HG03565 (cell line): ENCODE measurements around the gene RSKR.
"Not testable (repeated sequence)": the region's sequence is repeated elsewhere in the genome, so short reads cannot be mapped to it uniquely, and the experiment has no call there.

ENCODE experiments used
- ATAC-seq: cut with Tn5 transposase; IDR thresholded peaks from one replicate; pipeline ENCODE4 v1.9.1; 2021; ENCODE audit warnings: mild to moderate bottlenecking, moderate library complexity; ENCODE audit not compliant: unreplicated experiment

RSKR gene, protein sequence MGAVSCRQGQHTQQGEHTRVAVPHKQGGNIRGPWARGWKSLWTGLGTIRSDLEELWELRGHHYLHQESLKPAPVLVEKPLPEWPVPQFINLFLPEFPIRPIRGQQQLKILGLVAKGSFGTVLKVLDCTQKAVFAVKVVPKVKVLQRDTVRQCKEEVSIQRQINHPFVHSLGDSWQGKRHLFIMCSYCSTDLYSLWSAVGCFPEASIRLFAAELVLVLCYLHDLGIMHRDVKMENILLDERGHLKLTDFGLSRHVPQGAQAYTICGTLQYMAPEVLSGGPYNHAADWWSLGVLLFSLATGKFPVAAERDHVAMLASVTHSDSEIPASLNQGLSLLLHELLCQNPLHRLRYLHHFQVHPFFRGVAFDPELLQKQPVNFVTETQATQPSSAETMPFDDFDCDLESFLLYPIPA

DNA sequence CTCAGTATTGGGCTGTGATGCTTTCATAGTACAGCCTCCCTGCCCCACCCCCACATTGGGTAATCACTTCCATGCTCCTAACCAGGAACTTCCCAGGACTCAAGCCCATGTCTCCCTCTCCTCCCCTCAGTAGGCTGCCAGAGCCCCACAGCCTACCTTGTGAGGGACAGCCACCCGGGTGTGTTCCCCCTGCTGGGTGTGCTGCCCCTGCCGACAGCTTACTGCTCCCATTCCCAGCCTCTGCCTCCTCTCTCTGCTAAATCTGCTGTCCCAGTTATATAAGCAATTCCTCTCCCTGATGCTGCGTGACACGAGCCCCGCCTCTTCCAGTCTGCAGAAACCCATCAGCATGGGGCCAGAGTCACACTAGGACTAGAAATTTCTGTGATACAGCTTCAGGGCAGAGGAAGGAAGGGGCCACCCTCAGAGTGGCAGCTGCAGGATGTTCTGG lies at the start of gene RSKR:
Gene RSKR (minus strand): TSS at position 255 of the 451 bp plus-strand sequence. CDS start 24 bp downstream, at position 231.
- no peak for ATAC-seq

DNA sequence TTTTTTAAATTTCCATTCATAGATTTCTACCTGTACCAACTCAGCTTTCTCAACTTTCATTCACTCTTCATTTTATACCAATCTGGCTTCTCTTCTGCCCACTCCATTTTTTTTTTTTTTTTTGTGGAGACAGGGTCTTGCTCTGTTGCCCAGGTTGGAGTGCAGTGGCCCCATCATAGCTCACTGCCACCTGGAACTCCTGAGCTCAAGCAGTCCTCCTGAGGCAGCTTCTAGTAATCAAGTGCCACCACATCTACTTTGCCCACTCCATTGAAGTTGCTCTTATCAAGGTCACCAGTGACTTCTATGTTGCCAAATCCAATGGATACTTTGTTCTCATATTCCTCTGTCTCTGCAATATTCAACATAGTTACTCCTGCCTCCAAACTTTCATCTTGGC lies 49.7 kb upstream of the RSKR start:
- no peak for ATAC-seq

DNA sequence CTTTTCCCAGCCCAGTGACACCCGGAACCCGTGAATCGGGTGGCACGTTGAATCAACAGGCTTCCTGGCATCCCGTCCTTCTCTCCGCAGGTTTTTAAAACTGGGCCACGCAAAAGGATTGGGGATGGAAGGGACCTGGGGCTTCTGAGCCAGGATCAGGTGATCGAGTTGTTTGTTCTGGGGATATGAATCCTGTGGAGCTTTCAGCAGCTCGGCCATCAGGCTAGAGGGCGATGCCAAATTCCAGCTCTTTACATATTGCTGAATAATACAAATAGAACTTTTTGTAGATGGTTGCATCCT lies 48.5 kb upstream of the RSKR start:
- no peak for ATAC-seq

DNA sequence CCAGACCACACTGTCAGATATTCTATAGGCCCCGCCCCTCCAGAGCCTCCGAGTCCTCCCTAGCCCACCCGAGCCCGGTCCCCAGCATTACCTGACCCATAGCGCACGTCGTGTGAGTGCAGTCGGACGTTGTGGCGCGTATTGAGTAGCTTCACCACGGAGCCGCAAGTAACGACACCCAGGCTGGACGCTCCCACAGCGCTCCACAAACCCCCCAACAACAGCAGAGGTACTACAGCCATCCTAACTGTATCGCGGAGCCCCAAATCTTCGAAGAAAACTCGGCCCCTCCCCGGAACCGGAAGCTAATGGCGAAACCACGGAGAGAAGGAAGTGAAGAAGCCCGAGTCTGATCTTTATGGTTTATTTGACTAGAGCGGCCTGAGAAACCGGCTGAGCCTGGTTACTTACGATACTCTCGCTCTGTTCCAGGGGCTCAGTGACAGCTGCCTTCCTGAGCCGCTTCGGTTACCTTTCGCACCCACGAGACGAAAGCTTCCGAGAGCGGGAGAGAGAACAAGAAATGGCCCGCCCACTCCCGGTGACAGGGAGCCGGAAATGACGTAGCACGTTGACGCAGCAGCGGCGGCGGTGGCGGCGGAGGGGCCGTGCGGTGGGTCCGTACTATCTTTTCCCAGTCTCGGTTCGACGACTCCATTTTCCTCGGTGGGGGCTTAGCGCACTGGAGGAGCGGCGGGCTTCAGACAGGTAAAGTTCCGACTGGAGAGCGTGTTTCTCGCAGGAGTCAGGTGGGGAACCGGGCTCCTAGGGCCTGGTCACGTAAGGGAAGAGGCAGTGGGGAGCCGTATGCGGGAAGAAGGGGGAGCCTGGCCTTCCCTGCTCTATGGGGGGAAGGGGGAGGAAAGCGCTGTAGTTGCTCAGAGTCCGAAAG lies 47.9 kb upstream of the RSKR start, which contains the start of the genes SDF2 and SUPT6H:
Gene SDF2 (minus strand): TSS at position 272 of the 892 bp plus-strand sequence. CDS start 30 bp downstream, at position 242.
Gene SUPT6H (plus strand): TSS at position 571 of the 892 bp plus-strand sequence. CDS start 11,197 bp downstream, outside the sequence.
- peak; percentile 58 for ATAC-seq

DNA sequence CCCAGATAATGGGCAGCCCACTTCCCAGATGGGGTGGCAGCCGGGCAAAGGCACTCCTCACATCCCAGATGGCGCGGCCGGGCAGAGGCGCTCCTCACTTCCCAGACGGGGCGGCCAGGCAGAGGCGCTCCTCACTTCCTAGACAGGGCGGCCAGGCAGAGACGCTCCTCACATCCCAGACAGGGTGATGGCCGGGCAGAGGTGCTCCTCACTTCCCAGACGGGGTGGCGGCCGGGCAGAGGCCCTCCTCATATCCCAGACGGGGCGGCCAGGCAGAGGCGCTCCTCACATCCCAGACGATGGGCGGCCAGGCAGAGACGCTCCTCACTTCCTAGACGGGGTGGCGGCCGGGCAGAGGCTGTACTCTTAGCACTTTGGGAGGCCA lies 45.5 kb upstream of the RSKR start:
- ATAC-seq = not testable (repeated sequence)

DNA sequence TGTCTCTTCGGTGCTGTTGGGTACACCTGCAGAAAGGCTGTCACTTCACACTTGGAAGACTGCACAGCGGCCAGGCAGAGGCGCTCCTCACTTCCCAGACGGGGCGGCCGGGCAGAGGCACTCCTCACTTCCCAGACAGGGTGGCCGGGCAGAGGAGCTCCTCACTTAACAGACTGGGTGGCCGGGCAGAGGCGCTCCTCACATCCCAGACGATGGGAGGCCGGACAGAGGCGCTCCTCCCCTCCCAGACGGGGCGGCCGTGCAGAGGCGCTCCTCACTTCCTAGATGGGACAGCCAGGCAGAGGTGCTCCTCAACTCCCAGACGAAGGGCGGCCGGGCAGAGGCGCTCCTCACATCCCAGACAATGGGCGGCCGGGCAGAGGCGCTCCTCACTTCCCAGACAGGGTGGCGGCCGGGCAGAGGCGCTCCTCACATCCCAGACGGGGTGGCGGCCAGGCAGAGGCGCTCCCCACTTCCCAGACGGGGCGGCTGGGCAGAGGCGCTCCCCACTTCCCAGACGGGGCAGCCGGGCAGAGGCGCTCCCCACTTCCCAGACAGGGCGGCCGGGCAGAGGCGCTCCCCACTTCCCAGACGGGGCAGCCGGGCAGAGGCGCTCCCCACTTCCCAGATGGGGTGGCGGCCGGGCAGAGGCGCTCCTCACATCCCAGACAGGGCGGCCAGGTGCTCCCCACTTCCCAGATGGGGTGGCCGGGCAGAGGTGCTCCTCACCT lies 44.9 kb upstream of the RSKR start:
- not testable (repeated sequence) for ATAC-seq

DNA sequence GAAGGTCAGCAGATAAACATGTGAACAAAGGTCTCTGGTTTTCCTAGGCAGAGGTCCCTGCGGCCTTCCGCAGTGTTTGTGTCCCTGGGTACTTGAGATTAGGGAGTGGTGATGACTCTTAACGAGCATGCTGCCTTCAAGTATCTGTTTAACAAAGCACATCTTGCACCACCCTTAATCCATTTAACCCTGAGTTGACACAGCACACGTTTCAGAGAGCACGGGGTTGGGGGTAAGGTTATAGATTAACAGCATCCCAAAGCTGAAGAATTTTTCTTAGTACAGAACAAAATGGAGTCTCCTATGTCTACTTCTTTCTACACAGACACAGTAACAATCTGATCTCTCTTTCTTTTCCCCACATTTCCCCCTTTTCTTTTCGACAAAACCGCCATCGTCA lies 44.4 kb upstream of the RSKR start:
- not testable (repeated sequence) for ATAC-seq

DNA sequence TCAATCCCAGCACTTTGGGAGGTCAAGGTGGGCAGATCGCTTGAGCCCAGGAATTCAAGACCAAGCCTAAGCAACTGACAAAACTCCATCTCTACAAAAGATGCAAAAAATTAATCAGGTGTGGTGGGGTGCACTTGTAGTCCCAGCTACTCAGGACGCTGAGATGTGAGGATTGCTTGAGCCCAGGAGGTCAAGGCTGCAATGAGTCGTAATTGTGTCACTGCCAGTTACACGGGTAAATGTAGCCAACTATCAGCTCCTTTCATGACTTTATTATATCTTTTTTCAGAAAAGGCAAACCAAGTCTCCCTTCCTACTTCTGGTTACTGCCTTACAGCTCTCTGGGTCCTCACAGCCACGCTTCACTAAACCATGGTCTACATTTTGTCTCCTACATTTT lies 43.8 kb upstream of the RSKR start:
- ATAC-seq = no peak

DNA sequence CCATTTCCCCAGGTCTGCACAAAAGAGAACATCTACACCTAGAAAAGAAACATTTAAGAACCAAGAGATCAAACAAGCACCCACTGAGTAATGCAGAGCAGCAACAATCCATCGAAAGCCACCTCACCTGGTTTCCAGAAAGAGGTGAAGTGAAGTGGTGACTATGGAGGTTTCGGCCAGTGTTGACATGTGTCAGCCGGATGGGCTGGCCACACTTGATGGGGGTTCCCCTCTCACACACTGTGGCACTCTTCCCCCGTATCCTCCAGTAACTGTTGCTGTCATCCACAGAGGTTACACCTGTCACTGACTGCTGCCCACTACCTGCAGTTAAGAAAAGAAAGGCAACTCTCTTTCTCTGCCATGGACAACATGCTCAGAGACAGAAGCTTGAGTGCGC lies 41.2 kb upstream of the RSKR start:
- no peak for ATAC-seq

DNA sequence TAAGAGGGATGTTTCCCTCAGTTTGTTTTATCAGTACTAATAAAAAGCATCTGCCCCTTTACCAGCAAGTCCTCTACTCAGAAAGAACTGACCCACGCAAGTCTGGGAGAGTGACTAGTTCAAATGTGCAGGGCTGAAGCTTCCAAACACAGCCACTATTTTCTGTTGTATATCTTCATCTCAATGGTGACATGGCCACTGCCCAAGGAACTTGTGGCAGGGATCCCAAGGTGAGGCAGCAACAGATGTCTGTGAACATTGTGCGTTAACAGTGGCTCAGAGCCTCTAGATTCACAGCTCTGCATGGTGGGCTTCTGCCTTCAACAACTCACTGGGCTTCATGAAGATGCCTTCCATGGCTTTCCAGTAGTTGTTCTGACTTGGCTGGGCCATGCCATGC lies 34.7 kb upstream of the RSKR start:
- no peak for ATAC-seq

DNA sequence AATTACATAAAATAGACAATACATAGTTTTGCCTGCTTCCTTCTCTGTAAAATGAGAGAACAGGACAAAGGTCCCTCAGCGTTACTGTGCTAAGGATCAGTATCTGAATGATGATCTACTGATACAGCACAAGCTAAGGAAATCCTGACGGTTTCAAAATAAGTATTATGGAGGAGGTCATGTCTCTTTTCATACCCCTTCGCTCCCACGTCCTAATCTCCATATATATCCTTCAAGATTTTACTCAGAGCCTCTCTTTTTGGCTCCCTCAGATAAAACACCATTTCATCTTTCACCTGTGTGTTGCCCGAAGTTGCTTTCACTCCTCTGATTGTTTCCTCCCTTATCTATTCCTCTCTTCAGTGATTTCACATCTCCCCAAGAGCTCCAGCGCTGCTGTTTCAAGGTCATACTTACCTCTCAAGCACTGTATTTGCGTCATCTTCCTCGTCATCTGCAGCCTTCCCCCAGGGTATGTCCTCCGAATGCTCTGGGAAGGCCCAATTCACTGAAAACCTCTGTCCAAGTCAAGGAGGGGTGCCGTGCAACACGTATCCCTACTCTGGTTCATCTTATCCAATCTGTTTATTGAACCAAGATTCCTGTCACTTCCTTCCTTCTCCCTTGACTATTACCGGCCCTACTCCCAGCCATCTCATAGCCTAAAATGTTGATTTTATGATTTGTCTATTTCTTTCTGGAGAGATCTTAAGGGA lies 32.2 kb upstream of the RSKR start:
- no peak for ATAC-seq

DNA sequence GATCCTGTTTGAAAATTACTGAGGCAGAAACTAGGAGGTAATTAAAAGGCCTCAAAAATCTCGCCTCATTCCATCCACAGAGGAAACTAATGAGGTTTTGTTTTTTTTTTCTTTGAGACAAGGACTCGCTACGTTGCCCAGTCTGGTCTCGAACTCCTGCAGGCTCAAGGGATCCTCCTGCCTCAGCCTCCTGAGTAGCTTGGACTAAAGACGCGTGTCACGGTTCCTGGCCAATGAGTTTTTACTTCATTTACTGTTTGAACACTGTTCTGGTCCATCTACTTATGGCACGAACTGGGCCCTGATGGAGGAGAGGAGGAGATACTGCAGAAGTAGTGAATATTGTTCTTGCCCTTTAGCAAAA lies 31.6 kb upstream of the RSKR start:
- no peak for ATAC-seq

DNA sequence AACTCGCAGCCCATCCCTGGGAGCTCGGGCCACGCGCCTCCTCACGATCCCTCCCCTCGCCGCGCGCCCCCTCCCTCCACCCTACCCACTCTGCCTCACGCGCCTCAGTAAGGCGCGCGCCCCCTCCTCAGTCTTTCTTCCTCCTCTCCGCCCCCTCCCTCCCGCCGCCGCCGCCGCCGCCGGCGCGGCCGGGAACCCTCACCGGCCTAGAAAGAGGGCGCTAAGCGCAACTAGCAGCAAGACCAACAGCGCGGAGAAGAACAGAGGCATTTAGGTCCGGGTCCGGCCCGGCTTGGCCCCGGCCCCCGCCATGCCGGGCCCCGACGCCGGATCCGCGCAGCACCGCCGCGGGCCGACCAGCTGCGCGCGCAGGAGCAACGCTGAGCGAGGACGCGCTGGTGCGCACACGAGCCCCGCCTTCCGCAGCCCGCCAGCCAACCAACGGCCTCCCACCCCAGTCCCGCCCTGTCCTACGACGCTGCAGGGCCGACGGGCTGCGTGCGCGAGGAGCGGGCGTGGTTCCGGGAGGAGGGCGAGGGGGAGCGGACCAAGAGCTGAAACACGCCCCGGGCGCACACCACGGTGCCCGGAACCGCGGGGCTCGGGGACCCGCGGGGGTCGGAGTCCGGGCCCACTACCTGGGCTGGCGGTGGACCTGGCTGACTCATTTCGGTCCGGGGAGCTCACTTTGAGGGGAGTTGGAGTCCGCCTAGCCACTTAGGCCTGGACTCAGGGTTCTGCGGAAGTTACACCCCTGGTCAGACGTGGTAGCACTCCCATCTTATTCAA lies 31.0 kb upstream of the RSKR start, which contains the start of gene BLTP2:
Gene BLTP2 (minus strand): TSS at position 372 of the 789 bp plus-strand sequence. CDS start 102 bp downstream, at position 270.
- ATAC-seq = peak; percentile 84

DNA sequence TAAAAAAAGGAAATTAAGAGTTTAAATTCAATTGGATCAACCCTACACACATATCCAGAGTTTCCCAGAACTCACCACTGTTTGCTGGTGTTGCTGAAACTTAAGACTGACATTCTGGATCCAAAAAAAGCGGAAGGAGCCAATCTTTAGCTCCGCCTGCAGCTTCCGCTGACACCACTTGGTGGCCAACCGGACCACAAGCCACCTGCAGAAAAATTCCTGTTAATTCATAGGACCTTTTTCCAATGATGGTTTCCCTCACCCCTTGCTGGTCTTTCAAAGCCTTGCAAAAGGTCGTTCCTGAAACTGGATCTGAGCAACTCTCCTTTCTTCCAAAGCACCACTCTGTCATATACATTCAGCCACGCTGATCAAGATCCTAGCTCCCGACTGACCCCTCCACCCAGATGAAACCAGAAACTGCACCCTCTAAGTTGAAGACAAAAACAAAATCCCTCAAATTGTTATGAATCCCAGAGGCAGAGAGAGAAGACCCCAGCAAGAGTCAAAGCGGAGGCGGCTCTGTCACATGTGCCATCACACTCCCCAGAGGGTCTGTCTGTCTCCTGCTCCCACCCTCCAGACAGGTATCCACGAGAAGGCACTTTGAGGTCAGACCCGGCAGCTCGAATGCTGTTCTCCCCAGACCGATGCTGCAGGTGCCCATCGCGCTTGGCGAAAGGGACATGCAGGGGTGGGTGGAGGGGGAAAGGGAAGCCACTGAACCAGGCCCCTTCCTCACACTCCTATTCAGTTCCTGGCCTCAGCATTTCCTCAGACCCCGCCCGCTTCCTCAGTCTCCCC lies 30.2 kb upstream of the RSKR start:
- no peak for ATAC-seq

DNA sequence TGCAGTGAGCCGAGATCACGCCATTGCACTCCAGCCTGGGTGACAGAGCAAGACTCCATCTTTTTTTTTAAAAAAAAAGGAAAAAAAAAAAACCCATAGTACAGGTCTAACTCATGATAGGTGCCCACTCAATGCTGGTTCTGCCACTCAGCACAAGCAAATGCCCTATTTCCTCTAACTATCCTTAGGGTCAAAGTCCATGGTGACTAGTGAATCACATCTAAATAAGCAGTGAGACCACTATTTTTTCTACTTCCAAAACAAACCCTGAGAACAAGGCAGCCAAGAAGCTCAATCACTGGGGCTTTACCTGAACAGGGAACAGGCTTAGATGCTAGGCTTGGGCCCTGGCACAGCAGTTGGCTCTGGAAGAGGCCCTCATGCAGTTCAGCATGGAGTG lies 27.6 kb upstream of the RSKR start:
- no peak for ATAC-seq

DNA sequence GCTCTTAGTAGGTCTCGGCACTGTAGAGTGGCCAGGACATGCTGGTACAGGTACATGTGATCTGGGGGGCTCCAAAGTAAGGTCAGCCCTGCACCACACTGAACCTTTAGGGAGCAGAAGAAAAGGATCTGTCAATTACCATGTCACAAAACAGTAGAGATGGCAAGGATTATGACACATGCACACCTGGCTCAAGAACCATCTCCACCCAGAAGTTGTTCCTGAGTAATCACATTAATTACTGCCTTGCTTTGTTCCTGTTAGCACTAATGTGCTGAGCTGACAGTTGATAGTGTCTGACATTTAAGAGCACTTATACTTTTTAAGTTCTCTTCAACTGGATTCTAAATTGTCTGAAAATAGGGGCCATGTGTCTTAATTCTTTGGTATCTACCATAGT lies 21.5 kb upstream of the RSKR start:
- no peak for ATAC-seq

DNA sequence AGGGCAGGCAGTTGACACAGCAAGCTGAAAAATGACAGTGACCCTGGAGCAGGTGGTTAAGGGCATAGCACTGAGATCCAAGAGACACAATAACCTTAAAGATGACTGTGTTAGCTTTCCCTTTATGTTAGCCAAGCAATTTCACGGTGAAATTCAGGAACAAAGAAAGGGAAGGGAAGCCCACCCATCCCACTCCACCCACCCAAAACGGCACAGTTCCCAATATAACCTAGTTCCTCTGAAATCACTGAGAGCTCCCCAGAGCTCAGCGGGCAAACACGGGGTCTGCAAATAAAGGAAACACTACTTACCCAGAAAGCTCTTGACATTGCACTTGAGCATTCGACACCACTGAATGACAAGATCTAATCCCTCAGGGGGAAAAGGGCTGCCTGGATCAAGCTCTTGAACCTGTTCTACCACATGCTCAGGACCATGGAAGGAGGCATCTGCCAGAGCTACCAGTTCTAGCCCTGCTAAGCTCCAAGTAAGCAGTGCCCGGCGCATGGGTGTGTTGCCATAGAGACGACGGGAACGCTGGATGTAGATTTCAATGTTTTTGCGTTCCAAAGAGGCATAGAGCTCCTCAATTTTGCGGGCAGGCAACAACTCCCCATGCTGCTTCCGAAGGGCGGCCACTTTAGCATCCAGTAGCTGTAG lies 20.4 kb upstream of the RSKR start:
- ATAC-seq = no peak

DNA sequence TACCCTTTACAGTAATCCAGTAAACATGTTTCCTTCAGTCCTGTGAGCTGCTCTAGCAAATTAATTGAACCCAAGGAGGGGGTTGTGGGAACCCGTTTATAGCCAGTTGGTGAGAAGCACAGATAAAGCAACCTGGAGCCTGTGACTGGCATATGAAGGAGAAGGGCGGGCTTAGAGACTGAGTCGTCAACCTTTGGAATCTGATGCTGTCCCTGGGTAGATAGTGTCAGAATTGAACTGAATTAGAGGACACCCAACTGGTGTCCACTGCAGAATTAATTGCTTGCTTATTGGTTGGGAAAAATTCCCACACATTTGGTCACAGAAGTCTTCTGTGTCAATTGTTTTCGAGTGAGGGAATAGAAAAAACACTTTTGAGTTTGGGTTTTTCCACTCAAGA lies 12.8 kb upstream of the RSKR start:
- ATAC-seq = no peak
